NCI-H446 (cell line): ENCODE data around the gene HSPA12B.
"Not testable (repeated sequence)": the region's sequence is repeated elsewhere in the genome, so short reads cannot be mapped to it uniquely, and the experiment has no call there.

Experiments
- DNase-seq, 2 experiments: peaks; one replicate each; lab custom pipeline; 2025; lab: John Stamatoyannopoulos, UW

The HSPA12B gene

DNA sequence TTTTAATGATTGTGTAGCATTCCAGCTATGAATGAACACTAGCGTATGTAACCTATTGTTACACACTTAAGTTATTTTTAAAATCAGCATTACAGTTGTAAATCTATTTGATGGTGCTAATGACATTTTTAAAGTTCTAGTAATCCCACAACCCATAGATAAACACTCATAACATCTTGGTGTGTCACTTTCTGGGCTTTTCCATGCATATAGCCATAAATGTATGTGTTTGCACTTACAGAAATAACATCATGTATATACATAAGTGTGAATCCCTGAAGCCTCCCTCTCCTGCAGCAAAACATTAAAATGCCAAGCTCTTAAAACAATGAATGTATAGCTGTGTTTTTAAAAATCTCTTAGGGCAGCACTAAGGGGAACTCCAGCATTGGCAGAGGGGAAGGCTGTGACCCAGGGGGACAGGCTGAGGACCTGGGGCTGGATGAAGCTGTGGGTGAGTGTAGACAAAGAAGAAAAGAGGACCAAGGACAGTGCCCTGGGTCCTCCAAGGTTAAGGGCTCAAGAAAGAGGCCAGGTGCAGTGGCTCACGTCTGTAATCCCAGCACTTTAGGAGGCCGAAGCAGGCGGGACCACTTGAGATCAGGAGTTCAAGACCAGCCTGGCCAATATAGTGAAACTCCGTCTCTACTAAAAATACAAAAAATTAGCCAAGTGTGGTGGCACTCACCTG, 55.0 kb downstream of the HSPA12B start:
- no peak for DNase-seq

GRCh38 chr20:3788685-3789155, 56.2 kb downstream of the HSPA12B start:
- peak in 1 of 2 experiments; percentile 31 for DNase-seq

DNA sequence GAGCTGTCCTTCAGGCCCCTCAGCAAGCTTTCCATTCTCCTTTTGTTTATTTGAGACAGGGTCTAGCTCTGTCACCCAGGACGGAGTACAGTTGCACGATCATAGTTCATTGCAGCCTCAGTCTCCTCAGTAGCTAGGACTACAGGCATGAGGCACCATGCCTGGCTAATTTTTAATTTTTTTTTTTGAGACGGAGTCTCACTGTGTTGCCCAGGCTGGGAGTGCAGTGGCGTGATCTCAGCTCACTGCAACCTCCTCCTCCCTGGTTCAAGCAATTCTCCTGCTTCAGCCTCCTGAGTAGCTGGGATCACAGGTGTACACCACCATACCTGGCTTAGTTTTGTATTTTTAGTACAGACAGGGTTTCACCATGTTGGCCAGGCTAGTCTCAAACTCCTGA, 56.7 kb downstream of the HSPA12B start:
- DNase-seq: not testable (repeated sequence)

GRCh38 chr20:3794168-3794567, 61.7 kb downstream of the HSPA12B start:
- DNase-seq: not testable (repeated sequence)

- no peak for DNase-seq
These were observed 62.4 kb downstream of the HSPA12B start for GRCh38 chr20:3794701-3795420.

GRCh38 chr20:3795511-3796468, 63.3 kb downstream of the HSPA12B start, which contains the start of gene CDC25B:
Gene CDC25B (plus strand): TSS chr20:3796310. CDS start chr20:3796532, 222 bp downstream.
- DNase-seq: peak; percentile 83 to 93

GRCh38 chr20:3796477-3797225, 64.2 kb downstream of the HSPA12B start:
- DNase-seq: no peak

GRCh38 chr20:3797226-3797545, 64.7 kb downstream of the HSPA12B start:
- DNase-seq: no peak

DNA sequence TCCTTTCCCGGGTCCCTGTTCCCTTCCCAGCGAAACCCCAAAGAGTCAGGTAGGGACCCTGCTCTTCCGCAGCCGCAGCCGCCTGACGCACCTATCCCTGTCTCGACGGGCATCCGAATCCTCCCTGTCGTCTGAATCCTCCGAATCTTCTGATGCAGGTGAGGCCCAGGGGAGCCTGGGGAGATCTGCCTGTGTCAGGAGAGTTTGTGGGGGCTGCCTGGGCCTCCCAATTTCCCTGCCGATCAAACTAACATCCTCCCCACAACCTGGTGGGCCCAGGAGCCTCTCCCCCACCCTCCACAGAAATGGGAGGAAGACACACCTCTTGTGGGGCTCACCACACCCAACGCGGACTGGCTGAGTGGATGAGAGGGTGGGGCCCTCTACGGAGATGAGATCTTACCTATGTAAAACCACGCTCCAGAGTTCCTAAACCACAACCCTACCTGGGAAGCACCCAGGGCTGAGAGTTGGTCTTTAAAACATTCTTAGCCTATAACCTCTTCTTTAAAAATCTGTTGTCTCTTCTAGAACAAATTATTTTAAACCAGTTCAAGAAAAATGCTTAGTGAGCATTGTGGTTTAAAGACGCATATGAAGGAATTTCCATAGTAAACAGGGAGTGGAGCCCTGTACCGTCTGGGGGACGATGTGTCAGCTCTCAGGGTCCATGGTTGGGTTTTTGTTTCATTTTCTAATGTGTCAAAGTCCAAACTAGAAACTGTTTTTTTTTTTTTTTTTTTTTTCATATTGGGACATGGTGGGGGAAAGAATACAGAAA, 65.3 kb downstream of the HSPA12B start:
- DNase-seq: no peak

GRCh38 chr20:3798373-3798768, 65.9 kb downstream of the HSPA12B start:
- no peak for DNase-seq

- no peak for DNase-seq
These were observed 66.4 kb downstream of the HSPA12B start for GRCh38 chr20:3798908-3799248.

DNA sequence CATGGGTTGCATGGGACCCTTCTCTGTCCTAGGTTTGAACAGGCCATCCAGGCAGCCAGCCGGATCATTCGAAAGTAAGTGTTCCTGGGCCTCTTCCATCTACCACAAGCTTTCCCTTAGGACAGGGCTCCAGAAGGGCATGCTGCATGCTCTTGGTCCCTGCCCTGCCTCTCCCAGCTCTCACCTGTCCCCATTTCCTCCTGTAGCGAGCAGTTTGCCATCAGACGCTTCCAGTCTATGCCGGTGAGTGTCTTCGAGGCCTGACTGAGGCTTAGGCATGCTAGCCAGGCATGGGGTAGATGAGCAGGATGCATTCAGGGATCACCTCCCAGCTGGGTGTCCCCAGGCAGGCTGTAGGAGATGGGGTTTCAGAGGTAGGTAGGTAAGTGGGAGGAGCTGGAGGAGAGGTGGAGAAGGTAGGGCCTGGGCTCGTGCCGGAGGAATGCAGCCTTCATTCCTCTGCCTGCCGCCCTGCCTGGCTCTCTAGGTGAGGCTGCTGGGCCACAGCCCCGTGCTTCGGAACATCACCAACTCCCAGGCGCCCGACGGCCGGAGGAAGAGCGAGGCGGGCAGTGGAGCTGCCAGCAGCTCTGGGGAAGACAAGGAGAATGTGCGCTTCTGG, 67.9 kb downstream of the HSPA12B start:
- no peak for DNase-seq

DNA sequence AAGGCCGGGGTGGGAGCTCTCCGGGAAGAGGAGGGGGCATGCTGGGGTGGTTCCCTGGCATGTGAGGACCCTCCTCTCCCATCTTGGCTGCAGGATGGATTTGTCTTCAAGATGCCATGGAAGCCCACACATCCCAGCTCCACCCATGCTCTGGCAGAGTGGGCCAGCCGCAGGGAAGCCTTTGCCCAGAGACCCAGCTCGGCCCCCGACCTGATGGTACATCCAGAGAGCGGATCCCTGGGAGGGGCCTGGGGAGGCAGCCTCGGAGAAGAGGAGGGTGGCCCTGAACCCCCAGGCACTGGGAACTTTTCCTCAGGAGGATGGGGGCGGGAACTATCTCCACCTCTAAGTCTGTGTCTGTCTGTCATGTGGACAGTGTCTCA, 68.4 kb downstream of the HSPA12B start:
- no peak for DNase-seq

DNA sequence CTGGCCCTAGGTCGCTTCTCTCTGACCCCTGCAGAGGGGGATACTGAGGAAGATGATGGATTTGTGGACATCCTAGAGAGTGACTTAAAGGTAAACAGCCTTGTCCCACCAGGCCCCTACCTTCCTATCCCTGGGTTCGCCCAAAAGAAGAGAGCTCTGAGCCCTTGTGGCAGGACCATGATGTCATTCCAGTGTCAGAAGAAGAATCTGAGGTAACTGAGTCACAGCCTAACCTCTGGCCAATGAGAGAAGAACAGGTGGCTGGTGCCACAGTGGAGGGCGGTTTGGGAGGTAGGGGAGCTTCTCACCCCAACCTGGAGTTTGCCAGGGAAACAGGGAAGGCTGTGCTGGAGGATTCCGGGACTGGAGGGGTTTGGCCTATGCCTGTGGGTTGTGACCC, 68.8 kb downstream of the HSPA12B start:
- no peak for DNase-seq

GRCh38 chr20:3801846-3802245, 69.4 kb downstream of the HSPA12B start:
- DNase-seq: no peak
